Pons (tissue), 1 donor: ENCODE data around the gene GLYATL2.

Source experiments
- DNase-seq: peaks from one replicate; pipeline ENCODE4 v3.0.0-alpha.2; 2016; ENCODE audit warnings: low spot score

GLYATL2 gene

GRCh38 chr11:58844361-58845005 is at the start of gene GLYATL2:
Gene GLYATL2, minus strand, starts transcription at chr11:58844704. Its CDS starts 5,092 bp downstream, at chr11:58839612.
- DNase-seq = no peak

DNA sequence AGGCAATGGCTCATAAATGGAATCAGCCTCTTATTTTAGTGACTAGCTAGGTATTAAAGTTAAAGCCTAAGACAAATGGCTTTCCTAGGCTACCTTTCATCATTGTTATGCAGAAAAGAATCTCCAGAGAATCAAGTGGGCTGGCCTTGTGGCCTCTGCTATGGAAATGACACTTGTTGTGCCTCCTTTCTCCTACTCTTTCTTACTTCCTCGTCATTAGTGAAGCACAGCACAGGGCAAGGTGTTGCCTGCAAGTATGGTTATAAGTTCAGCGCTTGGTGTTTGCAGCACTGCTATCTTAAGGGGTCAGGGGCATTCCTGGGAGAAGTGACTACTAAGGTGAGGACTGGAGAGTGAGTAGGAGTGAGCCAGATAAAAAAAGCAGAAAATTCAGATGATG is 49.4 kb upstream of the GLYATL2 start:
- DNase-seq = no peak

DNA sequence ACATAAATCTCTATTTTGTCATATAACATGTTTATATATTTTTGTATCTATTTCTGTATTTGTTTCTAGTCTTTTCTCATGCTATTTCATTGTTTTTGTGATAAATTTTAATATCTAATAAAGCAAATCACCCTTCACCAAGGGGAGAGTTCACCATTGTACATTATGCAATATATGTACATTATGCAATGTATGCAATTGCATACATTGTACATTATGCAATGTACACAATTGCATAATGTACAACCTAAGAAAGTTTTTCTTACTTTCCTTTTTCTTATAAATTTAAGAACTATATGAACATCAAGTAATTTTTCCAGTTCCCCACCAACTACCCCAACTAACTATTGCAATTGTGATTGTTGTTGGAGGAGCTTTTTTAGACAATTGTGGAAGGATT is 44.1 kb upstream of the GLYATL2 start:
- DNase-seq = no peak

DNA sequence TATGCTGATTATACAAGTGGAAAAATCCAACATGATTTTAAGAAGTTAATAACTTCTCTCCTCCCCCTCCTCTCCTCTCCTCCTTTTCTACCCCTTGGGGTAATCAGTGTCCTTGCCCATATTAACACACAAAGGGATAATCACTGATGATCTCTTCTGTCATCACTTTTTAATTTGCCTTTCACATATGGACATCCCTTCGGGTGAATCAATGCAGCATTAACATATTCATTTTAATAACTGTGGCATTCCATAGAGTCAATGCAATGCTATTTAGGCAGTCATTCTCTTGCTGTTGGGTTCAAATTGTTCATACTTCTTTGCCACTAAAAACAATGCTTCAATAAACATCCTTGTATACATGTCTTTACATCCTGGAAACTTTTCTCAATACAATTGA is 42.9 kb upstream of the GLYATL2 start:
- DNase-seq = no peak

GRCh38 chr11:58880625-58881024 is 36.1 kb upstream of the GLYATL2 start:
- DNase-seq = no peak

- DNase-seq = no peak
Observed at GRCh38 chr11:58880166-58880565, 35.7 kb upstream of the GLYATL2 start.

DNA sequence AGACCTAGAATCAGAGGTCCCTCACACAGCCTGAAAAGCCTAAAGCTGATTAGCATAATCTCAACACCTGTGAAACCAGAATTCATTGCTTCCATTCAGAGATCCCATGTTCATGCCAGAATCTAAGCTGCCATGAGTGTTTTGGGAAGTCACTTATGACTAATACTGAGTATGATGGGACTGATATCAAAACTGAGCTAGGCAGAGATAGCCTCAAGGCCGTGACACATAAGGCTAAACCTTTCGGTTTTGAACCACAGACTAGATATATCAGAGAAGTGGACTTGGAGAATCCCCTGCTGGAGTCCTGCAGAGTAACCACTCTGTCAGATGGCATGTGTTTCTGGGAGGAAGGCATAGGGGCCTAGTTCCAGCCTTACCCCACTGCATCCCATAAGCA is 23.1 kb upstream of the GLYATL2 start:
- no peak for DNase-seq

DNA sequence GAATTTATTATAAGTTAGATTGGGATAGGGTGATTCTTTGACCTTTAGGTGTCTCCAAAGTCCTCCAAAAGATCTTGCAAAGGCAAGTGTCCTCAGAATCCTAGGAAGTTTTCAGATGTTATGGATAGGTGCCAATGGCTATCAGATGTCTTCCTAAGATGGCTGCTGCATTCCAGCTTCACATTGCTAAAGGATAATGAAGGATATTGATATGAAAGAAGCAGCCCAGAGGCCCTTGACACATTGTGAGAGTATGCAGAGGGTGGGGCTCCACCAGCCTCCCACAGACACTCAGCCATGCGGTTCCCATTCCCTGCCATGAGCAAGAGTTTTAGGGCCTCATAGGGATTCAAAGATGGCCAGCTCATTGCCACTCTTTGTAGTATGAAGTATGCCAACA is 22.3 kb upstream of the GLYATL2 start:
- no peak for DNase-seq

DNA sequence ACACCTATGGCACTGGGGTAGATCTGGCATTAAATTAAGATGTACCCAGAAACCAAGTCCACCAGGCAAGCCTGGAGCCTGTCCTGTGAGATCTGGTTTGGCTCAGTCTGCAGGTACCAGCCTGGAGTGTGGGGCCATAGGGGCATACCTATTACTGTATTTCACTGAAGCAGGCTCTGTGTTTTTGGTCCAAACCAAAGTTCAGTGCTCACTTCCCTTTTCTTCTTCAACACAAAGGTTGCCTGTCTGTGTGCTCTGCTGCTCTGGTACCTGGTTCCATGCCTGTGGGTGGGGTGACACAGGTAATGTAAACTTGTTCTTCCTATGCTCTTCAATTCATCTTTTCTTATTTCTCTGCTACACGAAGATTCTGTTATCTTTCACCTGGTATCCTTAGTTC is 19.8 kb upstream of the GLYATL2 start:
- DNase-seq = no peak

DNA sequence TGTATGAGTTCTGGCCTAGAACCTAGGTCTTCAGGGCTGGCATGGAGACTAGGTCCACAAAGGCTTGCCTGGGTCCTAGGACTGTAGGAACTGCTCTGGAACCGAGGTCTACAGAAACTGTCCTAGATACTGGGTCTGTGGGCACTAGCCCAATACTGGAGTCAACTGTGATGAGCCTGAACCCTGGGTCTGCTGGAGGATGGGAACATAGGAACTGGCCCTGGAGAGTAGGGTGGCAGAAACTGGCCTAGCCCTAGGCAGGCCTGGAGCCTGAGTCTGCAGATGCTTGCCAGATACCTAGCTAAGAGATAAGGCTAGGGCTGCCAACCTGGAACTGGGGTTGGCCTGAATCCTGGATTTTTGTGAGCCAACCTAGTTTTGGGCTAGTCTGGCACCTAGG is 19.2 kb upstream of the GLYATL2 start:
- no peak for DNase-seq

GRCh38 chr11:58861533-58861932 is 17.0 kb upstream of the GLYATL2 start:
- no peak for DNase-seq

- DNase-seq = no peak
Observed at GRCh38 chr11:58856806-58857205, 12.3 kb upstream of the GLYATL2 start.

DNA sequence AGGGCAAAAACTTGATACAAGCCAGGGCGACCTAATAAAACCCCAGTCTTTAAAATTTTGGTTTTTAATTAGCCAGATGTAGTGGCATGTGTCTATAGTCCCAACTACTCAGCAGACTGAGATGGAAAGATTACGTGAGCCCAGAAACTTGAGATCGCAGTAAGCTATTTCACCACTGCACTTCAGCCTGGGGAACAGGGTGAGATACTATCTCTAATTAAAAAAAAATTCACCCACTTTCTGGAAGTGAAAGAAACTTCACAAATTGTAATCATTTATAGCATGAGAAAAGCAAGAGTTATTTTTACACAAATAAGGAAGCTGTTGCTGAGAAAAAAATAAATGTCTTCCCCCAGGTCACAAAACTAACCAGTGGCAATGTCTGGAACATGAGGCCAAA is 882 bp upstream of the GLYATL2 start:
- DNase-seq = no peak

- no peak for DNase-seq
Observed at GRCh38 chr11:58837707-58838388, 6.7 kb downstream of the GLYATL2 start.

DNA sequence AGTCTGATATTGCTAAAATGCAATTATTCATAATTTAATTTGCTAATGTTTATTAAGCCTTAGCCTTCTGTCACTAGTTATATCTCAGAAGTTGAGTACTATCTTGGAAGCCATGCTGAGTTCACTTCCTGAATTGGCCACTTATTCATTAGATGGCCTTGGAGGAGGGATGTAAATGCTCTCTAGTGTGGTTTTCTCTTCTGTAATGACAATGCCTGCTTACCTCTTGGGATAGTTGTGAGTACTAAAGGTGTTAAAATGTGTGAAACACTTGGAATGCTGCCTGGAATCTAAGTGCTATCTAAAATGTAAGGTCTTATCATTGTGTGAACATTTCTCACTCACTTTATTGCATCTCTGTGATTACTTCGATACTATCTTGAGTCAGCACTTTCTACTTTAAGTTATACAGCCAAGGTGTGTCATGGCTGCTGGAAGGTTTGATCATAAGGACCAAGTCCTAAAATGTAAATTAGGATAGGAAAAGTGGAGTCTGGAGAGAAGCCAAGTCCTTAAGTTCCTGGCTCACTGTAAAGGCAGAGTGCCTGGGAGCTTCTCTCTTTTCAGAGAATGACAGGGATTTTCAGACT is 12.4 kb downstream of the GLYATL2 start:
- DNase-seq = no peak

DNA sequence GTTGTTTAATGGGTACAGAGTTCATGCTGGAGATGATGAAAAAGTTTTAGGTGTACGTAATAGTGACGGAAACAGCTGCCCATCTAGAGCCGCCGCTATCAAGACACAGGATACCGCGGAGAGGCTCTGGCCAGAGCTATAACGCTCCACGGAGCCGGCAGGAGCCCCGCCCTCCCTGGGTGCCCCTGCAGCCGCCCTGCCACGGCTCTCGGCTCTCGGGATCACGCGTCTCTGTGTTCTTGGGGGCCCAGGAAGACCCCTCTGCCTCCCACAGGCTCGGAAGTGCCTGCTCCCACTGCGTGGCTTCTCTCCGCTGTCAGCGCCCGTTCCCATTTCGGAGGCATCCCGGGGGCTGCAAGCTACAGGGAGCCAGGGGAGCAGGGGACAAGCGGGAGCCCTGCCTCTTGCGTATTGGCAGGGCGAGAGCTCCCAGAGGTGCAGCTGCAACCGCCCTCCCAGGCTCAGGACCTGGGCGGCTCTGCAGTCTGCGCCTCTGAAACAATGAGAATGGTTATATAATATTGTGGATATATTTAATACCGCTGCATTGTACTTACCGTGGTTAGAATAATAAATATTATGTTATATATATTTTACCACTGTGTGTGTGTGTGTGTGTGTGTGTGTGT is 13.7 kb downstream of the GLYATL2 start:
- DNase-seq = no peak

DNA sequence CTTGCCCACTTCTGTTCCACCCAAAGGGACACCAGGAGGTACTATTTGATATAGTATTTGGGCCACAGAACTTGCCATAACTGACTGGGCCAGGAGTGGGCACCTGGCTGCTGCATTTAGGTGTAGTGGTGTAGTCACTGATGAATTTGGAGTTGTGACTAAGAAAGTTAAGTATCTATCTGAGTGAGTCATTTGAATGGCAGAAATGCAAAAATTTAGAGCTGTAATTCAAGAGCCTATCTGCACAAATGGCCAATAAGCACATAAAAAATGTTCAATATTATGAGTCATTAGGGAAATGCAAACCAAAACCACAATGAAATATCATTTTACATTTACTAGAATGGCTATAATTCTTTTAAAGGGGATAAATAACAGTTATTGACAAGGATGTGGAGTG is 14.7 kb downstream of the GLYATL2 start:
- DNase-seq = no peak

GRCh38 chr11:58813693-58814092 is 30.8 kb downstream of the GLYATL2 start:
- no peak for DNase-seq

DNA sequence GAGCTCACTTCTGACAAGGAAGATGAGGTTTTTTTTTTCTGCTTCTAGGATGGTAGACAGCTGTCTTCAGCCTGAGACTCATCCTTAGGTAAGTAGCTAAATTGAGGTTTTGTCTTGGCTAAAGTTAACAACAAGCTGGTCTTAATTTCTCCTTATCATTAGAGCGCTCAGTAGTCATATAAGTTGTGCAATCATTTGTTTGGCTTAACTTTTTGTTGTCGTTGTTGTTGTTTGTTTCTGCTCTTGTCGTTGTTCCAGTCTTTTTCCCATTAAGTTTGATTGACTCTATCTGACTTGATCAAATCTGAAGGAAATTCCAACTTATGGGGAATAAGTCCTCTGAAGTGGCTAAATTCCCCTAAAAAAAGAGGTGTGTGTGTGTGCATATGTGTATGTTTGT is 33.0 kb downstream of the GLYATL2 start:
- no peak for DNase-seq

DNA sequence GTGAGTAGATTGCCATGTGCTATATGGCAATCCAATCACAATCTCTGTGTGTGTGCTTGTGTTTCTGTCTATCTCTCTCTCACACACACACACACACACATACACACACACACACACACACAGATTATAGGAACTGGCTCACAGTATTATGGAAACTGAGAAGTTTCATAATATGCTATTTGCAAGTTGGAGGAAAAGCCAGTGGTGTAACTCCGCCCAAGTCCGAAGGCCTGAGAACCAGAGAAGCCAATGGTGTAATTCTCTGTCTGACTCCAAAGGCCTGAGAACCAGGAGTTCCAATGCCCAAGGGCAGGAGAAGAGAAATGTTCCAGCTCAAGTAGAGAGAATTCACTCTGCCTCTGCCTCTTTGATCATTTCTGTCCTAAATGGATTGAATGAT is 37.2 kb downstream of the GLYATL2 start:
- no peak for DNase-seq

DNA sequence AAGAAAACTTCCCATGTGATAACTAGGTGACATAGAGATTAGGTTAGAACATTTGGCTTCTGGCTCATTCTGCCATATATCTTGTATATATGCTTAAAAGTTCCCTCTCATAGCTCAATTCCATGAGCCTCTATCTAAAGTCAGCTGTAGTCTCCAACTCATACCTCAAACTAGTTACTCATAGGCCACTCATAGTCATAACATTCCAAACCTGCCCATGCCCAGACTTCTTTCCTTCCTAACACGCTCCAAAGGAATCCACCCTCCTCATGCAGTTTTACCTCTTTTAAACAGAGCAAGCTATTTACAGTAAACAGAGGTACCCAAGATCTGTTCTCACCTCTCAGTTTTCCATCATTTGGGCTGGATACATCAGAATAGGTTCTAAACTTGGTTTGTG is 39.4 kb downstream of the GLYATL2 start:
- DNase-seq = no peak

DNA sequence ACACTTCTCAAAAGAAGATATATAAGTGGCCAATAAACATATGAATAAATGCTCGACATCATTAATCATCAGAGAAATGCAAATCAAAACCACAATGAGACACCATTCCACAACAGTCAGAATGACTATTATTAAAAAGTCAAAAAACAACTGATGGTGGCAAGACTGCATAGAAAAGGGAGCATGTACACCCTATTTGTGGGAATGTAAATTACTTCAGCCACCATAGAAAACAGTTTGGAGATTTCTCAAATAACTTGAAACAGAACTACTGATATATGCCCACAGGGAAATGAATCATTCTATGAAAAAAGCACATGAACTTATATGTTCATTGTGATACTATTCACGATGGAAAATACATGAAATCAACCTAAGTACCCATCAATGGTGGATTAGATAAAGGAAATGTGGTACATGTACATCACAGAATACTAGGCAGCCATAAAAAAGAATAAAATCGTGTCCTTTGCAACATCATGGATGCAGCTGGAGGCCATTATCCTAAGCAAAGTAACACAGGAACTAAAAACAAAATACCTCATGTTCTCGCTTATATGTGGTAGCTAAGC is 42.4 kb downstream of the GLYATL2 start:
- DNase-seq = no peak

- no peak for DNase-seq
Observed at GRCh38 chr11:58801302-58801701, 43.2 kb downstream of the GLYATL2 start.
